HCT116 (cell line): Measurements from ENCODE around the gene OPALIN. TPM values are rescaled to one million over a fixed set of nuclear protein-coding genes. Genes with fewer than 3 reads are reported as not detected.

ENCODE experiments used
- ATAC-seq: fragments of 200-7000 bp; cut with Tn5 transposase; 2 replicates; pipeline ENCODE4 v1.9.1; 2020; ENCODE audit warnings: mild to moderate bottlenecking, moderate library complexity
- BruUV-seq: library from RNA; stranded (reverse); fragments of 400-500 nt; replicated peaks from 2 replicates; lab custom pipeline; 2021; lab: Mats Ljungman, UMichigan
- CTCF ChIA-PET: fragments of 300-600 bp; sonication (Branson Sonifier 250); formaldehyde crosslinking; loops from one replicate; lab custom pipeline; 2021; ENCODE audit warnings: antibody characterized with exemption; lab: Charles Lee
- POLR2A ChIA-PET: fragments of 300-600, 350-600 bp; sonication (Branson Sonifier 250); formaldehyde crosslinking; loops from one replicate; lab custom pipeline; 2021; ENCODE audit warnings: antibody characterized with exemption; lab: Charles Lee
- RAD21 ChIA-PET, 2 experiments: fragments of 300-600 bp; sonication (Branson Sonifier 250); formaldehyde crosslinking; loops; one replicate each; lab custom pipeline; 2023; ENCODE audit warnings: low total read pairs in 2 of 2; ENCODE audit not compliant: uncharacterized antibody in 2 of 2, unreplicated experiment in 2 of 2, low non-redundant PET in 1 of 2; lab: Charles Lee
- DNase-seq: peaks from one replicate; pipeline ENCODE4 v3.0.0-alpha.2; 2010; ENCODE audit warnings: low read depth, low spot score
- H2AFZ ChIP-seq: fragments of 200-600 bp; shearing (Covaris generic), sonication (generic); 2 replicates; pipeline ENCODE4 v1.6.1; 2017; ENCODE audit warnings: low read depth, mixed run types, mixed read lengths, antibody characterized with exemption, low read length; ENCODE audit not compliant: poor library complexity, severe bottlenecking
- H3K27ac ChIP-seq: 2 replicates; pipeline ENCODE4 v1.5.1; 2012; ENCODE audit warnings: low read depth, low read length
- H3K27me3 ChIP-seq: fragments of 200-600 bp; sonication (generic); 2 replicates; pipeline ENCODE4 v1.6.1; 2016; ENCODE audit warnings: mixed run types, low read length, mixed read lengths; ENCODE audit not compliant: insufficient read depth
- H3K36me3 ChIP-seq, 2 experiments: fragments of 200-500 bp in 1 of 2; fragments of 200-600 bp in 1 of 2; sonication (Bioruptor generic) in 1 of 2; sonication (generic) in 1 of 2; 2 replicates each; pipeline versions ENCODE4 v1.5.1 to v1.6.1; 2014 to 2016; ENCODE audit warnings: low read length in 2 of 2, inconsistent platforms in 1 of 2, mixed read lengths in 1 of 2, mixed run types in 1 of 2; ENCODE audit not compliant: insufficient read depth in 2 of 2, control insufficient read depth in 1 of 2
- H3K4me1 ChIP-seq, 2 experiments: fragments of 200-600 bp in 1 of 2; sonication (generic) in 1 of 2; 2 replicates each; pipeline versions ENCODE4 v1.5.1 to v1.6.1; 2012 to 2017; ENCODE audit warnings: low read length in 2 of 2, inconsistent platforms in 1 of 2, mild to moderate bottlenecking in 1 of 2, mixed read lengths in 1 of 2, mixed run types in 1 of 2, moderate library complexity in 1 of 2; ENCODE audit not compliant: insufficient read depth in 2 of 2, control insufficient read depth in 1 of 2
- H3K4me2 ChIP-seq: fragments of 200-600 bp; sonication (generic); 2 replicates; pipeline ENCODE4 v1.6.1; 2017; ENCODE audit warnings: mixed run types, low read length, mixed read lengths
- H3K4me3 ChIP-seq, 2 experiments: fragments of 200-600 bp in 1 of 2; sonication (generic) in 1 of 2; replicated peaks in 1 of 2; 2 replicates each; pipeline ENCODE4 v1.5.1; 2011 to 2016; ENCODE audit warnings: low read length in 2 of 2, control low read depth in 1 of 2, low read depth in 1 of 2, mild to moderate bottlenecking in 1 of 2, mixed read lengths in 1 of 2, mixed run types in 1 of 2
- H3K79me2 ChIP-seq: fragments of 200-600 bp; sonication (generic); 2 replicates; pipeline ENCODE4 v1.6.1; 2017; ENCODE audit warnings: mild to moderate bottlenecking, mixed run types, low read length, moderate library complexity, mixed read lengths; ENCODE audit not compliant: insufficient read depth
- H3K9ac ChIP-seq: fragments of 200-600 bp; sonication (generic); 2 replicates; pipeline ENCODE4 v1.6.1; 2016; ENCODE audit warnings: low read length, mixed read lengths
- H3K9me2 ChIP-seq: fragments of 200-600 bp; sonication (generic), shearing (Covaris generic); 2 replicates; pipeline ENCODE4 v1.6.1; 2017; ENCODE audit warnings: mixed run types, mild to moderate bottlenecking, moderate library complexity; ENCODE audit not compliant: insufficient read depth
- H3K9me3 ChIP-seq, 2 experiments: fragments of 200-500 bp in 1 of 2; fragments of 200-600 bp in 1 of 2; sonication (Bioruptor generic) in 1 of 2; sonication (generic) in 1 of 2; 2 replicates each; pipeline ENCODE4 v1.6.1; 2014 to 2017; ENCODE audit warnings: low read length in 2 of 2, mixed read lengths in 2 of 2, inconsistent platforms in 1 of 2, low read depth in 1 of 2, mild to moderate bottlenecking in 1 of 2, mixed run types in 1 of 2, moderate library complexity in 1 of 2; ENCODE audit not compliant: control insufficient read depth in 1 of 2, insufficient read depth in 1 of 2
- H4K20me1 ChIP-seq: fragments of 200-600 bp; sonication (generic), shearing (Covaris generic); 2 replicates; pipeline ENCODE4 v1.6.1; 2017; ENCODE audit warnings: mixed run types, mild to moderate bottlenecking, moderate library complexity; ENCODE audit not compliant: insufficient read depth
- ATF3 ChIP-seq: IDR thresholded peaks from 2 replicates; pipeline ENCODE4 v1.6.1; 2012
- CBX3 ChIP-seq: IDR thresholded peaks from 2 replicates; pipeline ENCODE4 v1.6.1; 2012; ENCODE audit warnings: low read depth
- CEBPB ChIP-seq: IDR thresholded peaks from 2 replicates; pipeline ENCODE4 v1.6.1; 2012; ENCODE audit warnings: low read depth
- CTCF ChIP-seq, 3 experiments: fragments of 200-600 bp in 1 of 3; sonication (generic) in 1 of 3; IDR thresholded peaks in 2 of 3; conservative IDR thresholded peaks in 1 of 3; 2 replicates each; pipeline ENCODE4 v1.5.1; 2012 to 2017; ENCODE audit warnings: low read depth in 2 of 3, low read length in 2 of 3, antibody characterized with exemption in 1 of 3, borderline replicate concordance in 1 of 3, control low read depth in 1 of 3, mild to moderate bottlenecking in 1 of 3, mixed read lengths in 1 of 3, mixed run types in 1 of 3, moderate library complexity in 1 of 3; ENCODE audit not compliant: insufficient read depth in 1 of 3
- EGR1 ChIP-seq: IDR thresholded peaks from 2 replicates; pipeline ENCODE4 v1.6.1; 2012; ENCODE audit warnings: low read depth
- ELF1 ChIP-seq: IDR thresholded peaks from 2 replicates; pipeline ENCODE4 v1.6.1; 2012; ENCODE audit warnings: low read depth, borderline replicate concordance
- EZH2 ChIP-seq: fragments of 200-600 bp; sonication (generic); IDR thresholded peaks from 2 replicates; pipeline ENCODE4 v1.6.1; 2017; ENCODE audit warnings: antibody characterized with exemption, mixed run types
- EZH2phosphoT487 ChIP-seq: fragments of 200-600 bp; IDR thresholded peaks from 2 replicates; pipeline ENCODE4 v1.6.1; 2018; ENCODE audit warnings: antibody characterized with exemption, borderline replicate concordance
- FOSL1 ChIP-seq: IDR thresholded peaks from 2 replicates; pipeline ENCODE4 v1.6.1; 2012; ENCODE audit warnings: low read depth
- JUND ChIP-seq: IDR thresholded peaks from 2 replicates; pipeline ENCODE4 v1.6.1; 2012
- MAX ChIP-seq: IDR thresholded peaks from 2 replicates; pipeline ENCODE4 v1.6.1; 2012
- POLR2AphosphoS5 ChIP-seq: IDR thresholded peaks from 2 replicates; pipeline ENCODE4 v1.6.1; 2011; ENCODE audit warnings: mild to moderate bottlenecking, low read depth, low read length, moderate library complexity
- RAD21 ChIP-seq: IDR thresholded peaks from 2 replicates; pipeline ENCODE4 v1.6.1; 2012; ENCODE audit warnings: low read depth, mild to moderate bottlenecking
- SIN3A ChIP-seq: IDR thresholded peaks from 2 replicates; pipeline ENCODE4 v1.6.1; 2012; ENCODE audit warnings: low read depth
- TCF7L2 ChIP-seq: IDR thresholded peaks from 2 replicates; pipeline ENCODE4 v1.7.0; 2011; ENCODE audit warnings: borderline replicate concordance, inconsistent platforms; ENCODE audit not compliant: insufficient read depth, insufficient read length; ENCODE audit errors: extremely low read depth
- YY1 ChIP-seq: IDR thresholded peaks from 2 replicates; pipeline ENCODE4 v1.6.1; 2011; ENCODE audit warnings: low read length, low read depth, moderate library complexity, mild to moderate bottlenecking; ENCODE audit not compliant: insufficient replicate concordance; ENCODE audit errors: extremely low read depth
- ZBTB33 ChIP-seq: IDR thresholded peaks from 2 replicates; pipeline ENCODE4 v1.6.1; 2011; ENCODE audit warnings: mild to moderate bottlenecking, low read length, moderate library complexity; ENCODE audit not compliant: insufficient replicate concordance; ENCODE audit errors: extremely low read depth
- ZFX ChIP-seq: fragments of 450-650 bp; IDR thresholded peaks from 2 replicates; pipeline ENCODE4 v1.6.1; 2017
- ZNF274 ChIP-seq: fragments of 200-500 bp; sonication (Bioruptor generic); IDR thresholded peaks from 2 replicates; pipeline ENCODE4 v1.6.1; 2014; ENCODE audit warnings: mild to moderate bottlenecking, low read depth, low read length, inconsistent platforms
- intact Hi-C: fragments of 100-400 bp; cut with micrococcal nuclease; formaldehyde crosslinking; loops from 2 replicates; pipeline ENCODE4 v1.10.0; 2022
- total RNA-seq: library from RNA; stranded (reverse); gene quantifications from one replicate; pipeline ENCODE4 v1.2.1, GENCODE V29; 2021; ENCODE audit not compliant: unreplicated experiment

Gene OPALIN
- total RNA-seq, 1 experiment from 2014 or later = not detected

GRCh38 chr10:96319754-96320474 lies 38.9 kb downstream of the OPALIN start:
- CTCF ChIA-PET = interaction anchor here (0.7 to 1.2 kb wide), 2 partner anchors 15 to 91 kb away, joined by 3 to 4 read pairs; no protein-coding TSS in a partner anchor
- no peaks in the 10 kb centered on the region for H3K27me3 ChIP-seq
- DNase-seq (no peak), ATAC-seq (no peak)
- intact Hi-C loops = no loop called here
- no peaks in the 10 kb centered on the region for H3K79me2 ChIP-seq
- H3K9ac ChIP-seq = no peak overlapping the region
- TF ChIP-seq EZH2 (no peak), SIN3A (no peak), TCF7L2 (no peak), ELF1 (no peak), POLR2AphosphoS5 (no peak), MAX (no peak), RAD21 (no peak), CTCF (IDR thresholded peaks at IDR 0.05 in 2 of 3, conservative IDR thresholded peaks at IDR 0.05 in 1 of 3; ENCODE audit: borderline replicate concordance in 1 of 3, insufficient read depth in 1 of 3, low read depth in 2 of 3, low read length in 2 of 3) (no peak), ZNF274 (no peak), EZH2phosphoT487 (no peak), EGR1 (no peak), JUND (no peak), CEBPB (no peak), ZFX (no peak), ATF3 (no peak), YY1 (no peak), CBX3 (no peak), FOSL1 (no peak), ZBTB33 (no peak)
- H3K9me2 ChIP-seq = no peaks in the 10 kb centered on the region
- no peaks in the 10 kb centered on the region for H3K9me3 ChIP-seq
- POLR2A ChIA-PET = no interaction called here
- H3K4me3 ChIP-seq = no peak overlapping the region
- BruUV-seq = no TSS peak
- no peaks in the 10 kb centered on the region for H4K20me1 ChIP-seq
- no peaks in the 10 kb centered on the region for H3K36me3 ChIP-seq
- no peak overlapping the region for H3K4me2 ChIP-seq
- RAD21 ChIA-PET = no interaction called here
- H2AFZ ChIP-seq = no peak overlapping the region
- no peak overlapping the region for H3K27ac ChIP-seq
- H3K4me1 ChIP-seq = no peaks in the 10 kb centered on the region
